ENCODE results near the gene VAV3.
"Not testable (repeated sequence)": the region's sequence is repeated elsewhere in the genome, so short reads cannot be mapped to it uniquely, and the experiment has no call there.

VAV3 gene

GRCh38 chr1:107653005-107653404, 312.0 kb downstream of the VAV3 start:
- no peak overlapping the region for H3K4me3 ChIP-seq (ENCODE audit: low read depth in 1 of 2, low read length in 2 of 2)
- no peak overlapping the region for H3K9ac ChIP-seq (ENCODE audit: low read length)
- no peaks in the 10 kb centered on the region for H3K4me1 ChIP-seq (ENCODE audit: insufficient read depth, low read length)
- H3K27me3 ChIP-seq (ENCODE audit: control insufficient read depth in 1 of 2, insufficient read depth in 2 of 2, low read length in 2 of 2) = no peaks in the 10 kb centered on the region
- H3K9me3 ChIP-seq (ENCODE audit: low read length) = no peaks in the 10 kb centered on the region
- no peaks in the 10 kb centered on the region for H3K36me3 ChIP-seq (ENCODE audit: insufficient read depth, low read length)
- H3K27ac ChIP-seq (ENCODE audit: low read depth, low read length) = no peak overlapping the region

- not testable (repeated sequence) for H3K4me1 ChIP-seq (ENCODE audit: insufficient read depth, low read length); H3K36me3 ChIP-seq (ENCODE audit: insufficient read depth, low read length); H3K9ac ChIP-seq (ENCODE audit: low read length); H3K27me3 ChIP-seq (ENCODE audit: control insufficient read depth in 1 of 2, insufficient read depth in 2 of 2, low read length in 2 of 2); H3K27ac ChIP-seq (ENCODE audit: low read depth, low read length); H3K4me3 ChIP-seq (ENCODE audit: low read depth in 1 of 2, low read length in 2 of 2); H3K9me3 ChIP-seq (ENCODE audit: low read length)
These were observed 314.2 kb downstream of the VAV3 start for GRCh38 chr1:107650825-107651224.

- Histone ChIP-seq H3K36me3 (ENCODE audit: insufficient read depth, low read length) (no peaks in the 10 kb centered on the region), H3K9ac (ENCODE audit: low read length) (no peak overlapping the region), H3K27ac (ENCODE audit: low read depth, low read length) (no peak overlapping the region), H3K9me3 (ENCODE audit: low read length) (no peaks in the 10 kb centered on the region), H3K4me3 (ENCODE audit: low read depth in 1 of 2, low read length in 2 of 2) (no peak overlapping the region), H3K27me3 (ENCODE audit: control insufficient read depth in 1 of 2, insufficient read depth in 2 of 2, low read length in 2 of 2) (no peaks in the 10 kb centered on the region), H3K4me1 (ENCODE audit: insufficient read depth, low read length) (no peaks in the 10 kb centered on the region)
These were observed 316.0 kb downstream of the VAV3 start for GRCh38 chr1:107649023-107649422.

GRCh38 chr1:107648071-107648470, 316.9 kb downstream of the VAV3 start:
- Histone ChIP-seq H3K9ac (ENCODE audit: low read length) (no peak overlapping the region), H3K9me3 (ENCODE audit: low read length) (no peaks in the 10 kb centered on the region), H3K27me3 (ENCODE audit: control insufficient read depth in 1 of 2, insufficient read depth in 2 of 2, low read length in 2 of 2) (no peaks in the 10 kb centered on the region), H3K4me3 (ENCODE audit: low read depth in 1 of 2, low read length in 2 of 2) (no peak overlapping the region), H3K36me3 (ENCODE audit: insufficient read depth, low read length) (no peaks in the 10 kb centered on the region), H3K4me1 (ENCODE audit: insufficient read depth, low read length) (no peaks in the 10 kb centered on the region), H3K27ac (ENCODE audit: low read depth, low read length) (no peak overlapping the region)

GRCh38 chr1:107647012-107647411, 318.0 kb downstream of the VAV3 start:
- Histone ChIP-seq H3K4me1 (ENCODE audit: insufficient read depth, low read length) (no peaks in the 10 kb centered on the region), H3K36me3 (ENCODE audit: insufficient read depth, low read length) (no peaks in the 10 kb centered on the region), H3K4me3 (ENCODE audit: low read depth in 1 of 2, low read length in 2 of 2) (no peak overlapping the region), H3K27me3 (ENCODE audit: control insufficient read depth in 1 of 2, insufficient read depth in 2 of 2, low read length in 2 of 2) (no peaks in the 10 kb centered on the region), H3K9ac (ENCODE audit: low read length) (no peak overlapping the region), H3K27ac (ENCODE audit: low read depth, low read length) (no peak overlapping the region), H3K9me3 (ENCODE audit: low read length) (no peaks in the 10 kb centered on the region)

- H3K36me3 ChIP-seq (ENCODE audit: insufficient read depth, low read length) = no peaks in the 10 kb centered on the region
- H3K4me3 ChIP-seq (ENCODE audit: low read depth in 1 of 2, low read length in 2 of 2) = no peak overlapping the region
- H3K9me3 ChIP-seq (ENCODE audit: low read length) = no peaks in the 10 kb centered on the region
- H3K27me3 ChIP-seq (ENCODE audit: control insufficient read depth in 1 of 2, insufficient read depth in 2 of 2, low read length in 2 of 2) = no peaks in the 10 kb centered on the region
- no peak overlapping the region for H3K27ac ChIP-seq (ENCODE audit: low read depth, low read length)
- no peak overlapping the region for H3K9ac ChIP-seq (ENCODE audit: low read length)
- H3K4me1 ChIP-seq (ENCODE audit: insufficient read depth, low read length) = no peaks in the 10 kb centered on the region
These were observed 321.2 kb downstream of the VAV3 start for GRCh38 chr1:107643766-107644165.

- H3K27me3 ChIP-seq (ENCODE audit: control insufficient read depth in 1 of 2, insufficient read depth in 2 of 2, low read length in 2 of 2) = no peaks in the 10 kb centered on the region
- no peaks in the 10 kb centered on the region for H3K4me1 ChIP-seq (ENCODE audit: insufficient read depth, low read length)
- no peak overlapping the region for H3K4me3 ChIP-seq (ENCODE audit: low read depth in 1 of 2, low read length in 2 of 2)
- H3K9me3 ChIP-seq (ENCODE audit: low read length) = no peaks in the 10 kb centered on the region
- H3K36me3 ChIP-seq (ENCODE audit: insufficient read depth, low read length) = no peaks in the 10 kb centered on the region
- H3K9ac ChIP-seq (ENCODE audit: low read length) = no peak overlapping the region
- no peak overlapping the region for H3K27ac ChIP-seq (ENCODE audit: low read depth, low read length)
These were observed 324.8 kb downstream of the VAV3 start for GRCh38 chr1:107640207-107640606.

- no peaks in the 10 kb centered on the region for H3K27me3 ChIP-seq (ENCODE audit: control insufficient read depth in 1 of 2, insufficient read depth in 2 of 2, low read length in 2 of 2)
- no peak overlapping the region for H3K27ac ChIP-seq (ENCODE audit: low read depth, low read length)
- no peaks in the 10 kb centered on the region for H3K9me3 ChIP-seq (ENCODE audit: low read length)
- H3K4me3 ChIP-seq (ENCODE audit: low read depth in 1 of 2, low read length in 2 of 2) = no peak overlapping the region
- H3K4me1 ChIP-seq (ENCODE audit: insufficient read depth, low read length) = no peaks in the 10 kb centered on the region
- H3K36me3 ChIP-seq (ENCODE audit: insufficient read depth, low read length) = no peaks in the 10 kb centered on the region
- no peak overlapping the region for H3K9ac ChIP-seq (ENCODE audit: low read length)
These were observed 327.9 kb downstream of the VAV3 start for GRCh38 chr1:107637101-107637500.

- H3K4me1 ChIP-seq (ENCODE audit: insufficient read depth, low read length) = no peaks in the 10 kb centered on the region
- no peaks in the 10 kb centered on the region for H3K27me3 ChIP-seq (ENCODE audit: control insufficient read depth in 1 of 2, insufficient read depth in 2 of 2, low read length in 2 of 2)
- H3K4me3 ChIP-seq (ENCODE audit: low read depth in 1 of 2, low read length in 2 of 2) = no peak overlapping the region
- H3K9ac ChIP-seq (ENCODE audit: low read length) = no peak overlapping the region
- H3K36me3 ChIP-seq (ENCODE audit: insufficient read depth, low read length) = no peaks in the 10 kb centered on the region
- no peaks in the 10 kb centered on the region for H3K9me3 ChIP-seq (ENCODE audit: low read length)
- H3K27ac ChIP-seq (ENCODE audit: low read depth, low read length) = no peak overlapping the region
These were observed 331.4 kb downstream of the VAV3 start for GRCh38 chr1:107633596-107633995.

- H3K9me3 ChIP-seq (ENCODE audit: low read length) = no peaks in the 10 kb centered on the region
- H3K9ac ChIP-seq (ENCODE audit: low read length) = no peak overlapping the region
- H3K4me1 ChIP-seq (ENCODE audit: insufficient read depth, low read length) = peaks cover 18% of the 10 kb centered on the region
- H3K27ac ChIP-seq (ENCODE audit: low read depth, low read length) = no peak overlapping the region
- H3K36me3 ChIP-seq (ENCODE audit: insufficient read depth, low read length) = no peaks in the 10 kb centered on the region
- H3K27me3 ChIP-seq (ENCODE audit: control insufficient read depth in 1 of 2, insufficient read depth in 2 of 2, low read length in 2 of 2) = no peaks in the 10 kb centered on the region
- H3K4me3 ChIP-seq (ENCODE audit: low read depth in 1 of 2, low read length in 2 of 2) = no peak overlapping the region
These were observed 338.7 kb downstream of the VAV3 start for GRCh38 chr1:107626073-107626796.

GRCh38 chr1:107625405-107626029, 339.5 kb downstream of the VAV3 start:
- Histone ChIP-seq H3K36me3 (ENCODE audit: insufficient read depth, low read length) (no peaks in the 10 kb centered on the region), H3K27ac (ENCODE audit: low read depth, low read length) (no peak overlapping the region), H3K4me1 (ENCODE audit: insufficient read depth, low read length) (peaks cover 18% of the 10 kb centered on the region), H3K9me3 (ENCODE audit: low read length) (no peaks in the 10 kb centered on the region), H3K27me3 (ENCODE audit: control insufficient read depth in 1 of 2, insufficient read depth in 2 of 2, low read length in 2 of 2) (no peaks in the 10 kb centered on the region), H3K9ac (ENCODE audit: low read length) (no peak overlapping the region), H3K4me3 (ENCODE audit: low read depth in 1 of 2, low read length in 2 of 2) (no peak overlapping the region)

GRCh38 chr1:107623431-107623830, 341.5 kb downstream of the VAV3 start:
- Histone ChIP-seq H3K9me3 (ENCODE audit: low read length) (no peaks in the 10 kb centered on the region), H3K27me3 (ENCODE audit: control insufficient read depth in 1 of 2, insufficient read depth in 2 of 2, low read length in 2 of 2) (no peaks in the 10 kb centered on the region), H3K4me3 (ENCODE audit: low read depth in 1 of 2, low read length in 2 of 2) (no peak overlapping the region), H3K36me3 (ENCODE audit: insufficient read depth, low read length) (no peaks in the 10 kb centered on the region), H3K27ac (ENCODE audit: low read depth, low read length) (no peak overlapping the region), H3K4me1 (ENCODE audit: insufficient read depth, low read length) (peaks cover 18% of the 10 kb centered on the region), H3K9ac (ENCODE audit: low read length) (no peak overlapping the region)

Measured in muscle layer of colon (tissue), 2 donors.